Tibial nerve (tissue), 4 donors: ENCODE measurements around the gene TBL3. TPM values are rescaled to one million over a fixed set of nuclear protein-coding genes. Genes with fewer than 3 reads are reported as not detected.

Experiments used
- DNase-seq, 2 donors: peaks; one replicate each; pipeline ENCODE4 v3.0.0-alpha.2; 2019; ENCODE audit warnings: low spot score in 2 of 2
- H3K27ac ChIP-seq, 4 donors: fragments of 200-600 bp; sonication (generic) in 3 of 4; one replicate each; pipeline ENCODE4 v1.5.1; 2017 to 2019; ENCODE audit warnings: mild to moderate bottlenecking in 1 of 4
- H3K27me3 ChIP-seq, 2 donors: fragments of 200-600 bp; sonication (generic) in 1 of 2; one replicate each; pipeline versions ENCODE4 v1.5.1 to v1.6.0; 2017 to 2019
- H3K36me3 ChIP-seq, 3 donors: fragments of 200-600 bp; sonication (generic); one replicate each; pipeline ENCODE4 v1.5.1; 2018 to 2019
- H3K4me1 ChIP-seq, 4 donors: fragments of 200-600 bp; sonication (generic) in 3 of 4; one replicate each; pipeline ENCODE4 v1.5.1; 2017 to 2019
- H3K4me3 ChIP-seq, 4 donors: fragments of 200-600 bp; sonication (generic) in 3 of 4; one replicate each; pipeline ENCODE4 v1.5.1; 2017 to 2019; ENCODE audit warnings: mild to moderate bottlenecking in 1 of 4, moderate library complexity in 1 of 4
- H3K9me3 ChIP-seq, 4 donors: fragments of 200-600 bp; sonication (generic) in 3 of 4; one replicate each; pipeline ENCODE4 v1.5.1; 2017 to 2019
- CTCF ChIP-seq, 5 experiments: fragments of 200-600 bp in 3 of 5; fragments of 450-650 bp in 2 of 5; sonication (generic) in 3 of 5; IDR thresholded peaks; one replicate each; pipeline ENCODE4 v1.5.1; 2016 to 2019; ENCODE audit warnings: antibody characterized with exemption in 5 of 5, mild to moderate bottlenecking in 3 of 5, moderate library complexity in 2 of 5
- EP300 ChIP-seq, 2 donors: sonication (generic); formaldehyde crosslinking; IDR thresholded peaks; one replicate each; pipeline ENCODE4 v1.6.1; 2017; ENCODE audit warnings: antibody characterized with exemption in 2 of 2, mild to moderate bottlenecking in 1 of 2
- POLR2A ChIP-seq, 2 donors: fragments of 450-650 bp; IDR thresholded peaks; one replicate each; pipeline ENCODE4 v1.6.1; 2017; ENCODE audit warnings: antibody characterized with exemption in 2 of 2, mild to moderate bottlenecking in 2 of 2, moderate library complexity in 2 of 2
- WGBS, 2 donors: methylation state at CpG; one replicate each; pipeline ENCODE4 v1.1.5; 2018; 5-methylcytosine and 5-hydroxymethylcytosine counted together
- total RNA-seq, 4 donors: library from RNA; depleted of rRNA; stranded (reverse); fragments of >200 nt; gene quantifications; one replicate each; pipeline ENCODE4 v1.1.0, GENCODE V29; 2016

Gene TBL3
- total RNA-seq, 4 donors from 2014 or later: 37.6 to 70.8 (median 46.2) TPM

GRCh38 chr16:1976216-1976520, 4.3 kb downstream of the TBL3 start:
- H3K4me3 ChIP-seq: no peak overlapping the region
- TF ChIP-seq EP300 (IDR thresholded peaks at IDR 0.05) (no peak), POLR2A (IDR thresholded peaks at IDR 0.05) (no peak), CTCF (IDR thresholded peaks at IDR 0.05) (no peak)
- H3K4me1 ChIP-seq: peaks cover 0 to 40% (median 19%) of the 10 kb centered on the region in 4 donors
- WGBS, 2 donors: 93 to 96% methylated on average over 7 to 8 of the region's 8 CpGs
- no peaks in the 10 kb centered on the region for H3K9me3 ChIP-seq
- peaks cover 0 to 58% (median 36%) of the 10 kb centered on the region in 3 donors for H3K36me3 ChIP-seq
- DNase-seq: no peak
- H3K27ac ChIP-seq: no peak overlapping the region
- H3K27me3 ChIP-seq: peaks cover 0 to 37% of the 10 kb centered on the region in 2 donors

- Histone ChIP-seq H3K27ac (no peak overlapping the region), H3K36me3 (peaks cover 0 to 58% (median 36%) of the 10 kb centered on the region in 3 donors), H3K9me3 (no peaks in the 10 kb centered on the region), H3K27me3 (peaks cover 0 to 48% of the 10 kb centered on the region in 2 donors), H3K4me3 (no peak overlapping the region), H3K4me1 (peaks cover 0 to 36% (median 17%) of the 10 kb centered on the region in 4 donors)
- 86 to 93% methylated on average over 23 to 29 of the region's 33 CpGs for WGBS, 2 donors
- no peak for DNase-seq
- TF ChIP-seq POLR2A (IDR thresholded peaks at IDR 0.05): no peak
- TF ChIP-seq CTCF (IDR thresholded peaks at IDR 0.05): no peak
- no peak for TF ChIP-seq EP300 (IDR thresholded peaks at IDR 0.05)
These were observed 5.4 kb downstream of the TBL3 start for GRCh38 chr16:1976951-1977874.

- Histone ChIP-seq H3K36me3 (peaks cover 0 to 58% (median 36%) of the 10 kb centered on the region in 3 donors), H3K9me3 (no peaks in the 10 kb centered on the region), H3K4me3 (no peak overlapping the region), H3K27ac (no peak overlapping the region), H3K27me3 (peaks cover 0 to 53% of the 10 kb centered on the region in 2 donors), H3K4me1 (peaks cover 0 to 33% (median 13%) of the 10 kb centered on the region in 4 donors)
- no peak for DNase-seq
- TF ChIP-seq EP300 (IDR thresholded peaks at IDR 0.05) (no peak), CTCF (IDR thresholded peaks at IDR 0.05) (no peak), POLR2A (IDR thresholded peaks at IDR 0.05) (no peak)
- 90% methylated on average over 17 of the region's 18 CpGs; no CpG with 5 or more reads in 1 of the 2 donors for WGBS, 2 donors
These were observed 6.0 kb downstream of the TBL3 start for GRCh38 chr16:1977875-1978268.

- Histone ChIP-seq H3K27ac (peak overlapping the region in 1 of 4 donors; percentile 53), H3K9me3 (no peaks in the 10 kb centered on the region), H3K4me1 (peaks cover 0 to 33% (median 11%) of the 10 kb centered on the region in 4 donors), H3K36me3 (peaks cover 0 to 58% (median 36%) of the 10 kb centered on the region in 3 donors), H3K27me3 (peaks cover 0 to 55% of the 10 kb centered on the region in 2 donors), H3K4me3 (peak overlapping the region in 1 of 4 donors; percentile 21)
- DNase-seq: no peak
- WGBS, 2 donors: 75 to 78% methylated on average over 30 to 36 of the region's 37 CpGs
- TF ChIP-seq CTCF (IDR thresholded peaks at IDR 0.05) (no peak), POLR2A (IDR thresholded peaks at IDR 0.05) (no peak), EP300 (IDR thresholded peaks at IDR 0.05) (no peak)
These were observed 6.7 kb downstream of the TBL3 start for GRCh38 chr16:1978476-1979120.
